Gastrocnemius medialis (tissue), 4 donors: ENCODE data around the gene ZNF689. TPM values are rescaled to one million over a fixed set of nuclear protein-coding genes. Genes with fewer than 3 reads are reported as not detected.

Source experiments
- ATAC-seq, 2 donors: fragments of 150-250 bp; one replicate each; pipeline ENCODE4 v1.9.1; 2016
- DNase-seq, 2 donors: peaks; one replicate each; pipeline ENCODE4 v3.0.0-alpha.2; 2019
- H3K27ac ChIP-seq, 4 donors: fragments of 200-600 bp; sonication (generic); 1 replicate in 1 of 4; 2 replicates in 3 of 4; pipeline ENCODE4 v1.5.1; 2016 to 2018; ENCODE audit warnings: mild to moderate bottlenecking in 2 of 4, moderate library complexity in 1 of 4
- H3K27me3 ChIP-seq, 3 donors: fragments of 200-600 bp; sonication (generic) in 2 of 3; 1 replicate in 1 of 3; 2 replicates in 2 of 3; pipeline versions ENCODE4 v1.5.1 to v1.6.0; 2016 to 2019; ENCODE audit warnings: mild to moderate bottlenecking in 1 of 3, moderate library complexity in 1 of 3
- H3K36me3 ChIP-seq, 2 donors: fragments of 200-600 bp; sonication (generic) in 1 of 2; one replicate each; pipeline ENCODE4 v1.5.1; 2017 to 2018
- H3K4me1 ChIP-seq, 2 donors: fragments of 200-600 bp; sonication (generic) in 1 of 2; one replicate each; pipeline ENCODE4 v1.5.1; 2016 to 2017; ENCODE audit warnings: mild to moderate bottlenecking in 2 of 2
- H3K4me3 ChIP-seq, 4 donors: fragments of 200-600 bp; sonication (generic) in 3 of 4; 1 replicate in 1 of 4; 2 replicates in 3 of 4; pipeline ENCODE4 v1.5.1; 2016 to 2019; ENCODE audit warnings: mild to moderate bottlenecking in 2 of 4
- H3K9me3 ChIP-seq, 3 donors: fragments of 200-600 bp; sonication (generic) in 2 of 3; 1 replicate in 1 of 3; 2 replicates in 2 of 3; pipeline ENCODE4 v1.5.1; 2016 to 2019
- CTCF ChIP-seq, 5 experiments: fragments of 450-650 bp in 3 of 5; fragments of 200-600 bp in 2 of 5; sonication (generic) in 2 of 5; IDR thresholded peaks in 4 of 5; conservative IDR thresholded peaks in 1 of 5; 1 replicate in 4 of 5; 2 replicates in 1 of 5; pipeline ENCODE4 v1.5.1; 2016 to 2019; ENCODE audit warnings: antibody characterized with exemption in 5 of 5, mild to moderate bottlenecking in 3 of 5, moderate library complexity in 3 of 5
- POLR2A ChIP-seq, 2 donors: fragments of 450-650 bp; IDR thresholded peaks; one replicate each; pipeline ENCODE4 v1.6.1; 2017; ENCODE audit warnings: antibody characterized with exemption in 2 of 2, mild to moderate bottlenecking in 2 of 2, moderate library complexity in 2 of 2
- in situ Hi-C, 4 donors: fragments of 200-750 bp; cut with MboI; loops; one replicate each; pipeline versions ENCODE4 v1.15.0 to v1.8.0; 2017; ENCODE audit warnings: low sequenced_read_pairs in 4 of 4
- intact Hi-C: fragments of 100-400 bp; cut with DNase I; formaldehyde crosslinking; loops from one replicate; pipeline ENCODE4 v1.15.1; 2023; ENCODE audit warnings: low total_unique reads
- total RNA-seq, 4 donors: library from RNA; depleted of rRNA; stranded (reverse); fragments of >200 nt; gene quantifications; one replicate each; pipeline versions ENCODE4 v1.1.0 to v1.2.3, GENCODE V29; 2016

ZNF689 gene
- total RNA-seq, 4 donors from 2014 or later: 2.9 to 6.3 (median 6.1) TPM

GRCh38 chr16:30585400-30586191 is 24.6 kb downstream of the ZNF689 start, which contains the start of gene ZNF785:
Gene ZNF785, minus strand, starts transcription at chr16:30585697. Its CDS starts 86 bp downstream, at chr16:30585611.
- Histone ChIP-seq H3K4me3 (peak within 1 kb of the TSS; percentile 80 to 93 (median 90)), H3K4me1 (peaks cover 14% of the 10 kb centered on the region in 2 donors), H3K27me3 (no peaks in the 10 kb centered on the region), H3K27ac (peak within 1 kb of the TSS; percentile 90 to 97 (median 94)), H3K9me3 (no peaks in the 10 kb centered on the region), H3K36me3 (peaks cover 0 to 25% of the 10 kb centered on the region in 2 donors)
- DNase-seq (peak; percentile 98 to 99), ATAC-seq (peak; percentile 100)
- in situ Hi-C loops: no loop called here
- intact Hi-C loops: loop anchor here (1.0 to 2.0 kb wide), 8 partner anchors 13 to 65 kb away; partner anchors contain the start of genes PRR14, ZNF689, ZNF764 and ZNF768
- TF ChIP-seq POLR2A (IDR thresholded peaks at IDR 0.05): peak in 1 of 2 donors; percentile 24
- peak in 4 of 5 experiments; percentile 4 to 42 (median 30) for TF ChIP-seq CTCF (IDR thresholded peaks at IDR 0.05 in 4 of 5, conservative IDR thresholded peaks at IDR 0.05 in 1 of 5)

- Histone ChIP-seq H3K27me3 (no peaks in the 10 kb centered on the region), H3K36me3 (peaks cover 0 to 25% of the 10 kb centered on the region in 2 donors), H3K27ac (peak overlapping the region; percentile 90 to 97 (median 94)), H3K4me1 (peaks cover 14% of the 10 kb centered on the region in 2 donors), H3K9me3 (no peaks in the 10 kb centered on the region), H3K4me3 (peak overlapping the region; percentile 80 to 93 (median 90))
- peak in 1 of 2 donors; percentile 8 for ATAC-seq
- DNase-seq: no peak
- no peak for TF ChIP-seq CTCF (IDR thresholded peaks at IDR 0.05 in 4 of 5, conservative IDR thresholded peaks at IDR 0.05 in 1 of 5)
- no peak for TF ChIP-seq POLR2A (IDR thresholded peaks at IDR 0.05)
- in situ Hi-C loops: no loop called here
- intact Hi-C loops: loop anchor here (1.0 to 2.0 kb wide), 8 partner anchors 13 to 66 kb away; partner anchors contain the start of genes PRR14, ZNF689, ZNF764 and ZNF768
These were observed 25.2 kb downstream of the ZNF689 start for GRCh38 chr16:30585022-30585399.

- DNase-seq: no peak
- Histone ChIP-seq H3K27ac (no peak overlapping the region), H3K36me3 (peaks cover 0 to 37% of the 10 kb centered on the region in 2 donors), H3K4me3 (no peak overlapping the region), H3K4me1 (peaks cover 14% of the 10 kb centered on the region in 2 donors), H3K9me3 (no peaks in the 10 kb centered on the region), H3K27me3 (no peaks in the 10 kb centered on the region)
- no peak for TF ChIP-seq CTCF (IDR thresholded peaks at IDR 0.05 in 4 of 5, conservative IDR thresholded peaks at IDR 0.05 in 1 of 5)
- TF ChIP-seq POLR2A (IDR thresholded peaks at IDR 0.05): no peak
- intact Hi-C loops: no loop called here
- no peak for ATAC-seq
- in situ Hi-C loops: no loop called here
These were observed 27.4 kb downstream of the ZNF689 start for GRCh38 chr16:30582611-30583340.

- in situ Hi-C loops (no loop called here), intact Hi-C loops (loop anchor here (1.0 kb wide), 1 partner anchor 9 kb away; no protein-coding TSS in a partner anchor)
- no peak for TF ChIP-seq CTCF (IDR thresholded peaks at IDR 0.05 in 4 of 5, conservative IDR thresholded peaks at IDR 0.05 in 1 of 5)
- TF ChIP-seq POLR2A (IDR thresholded peaks at IDR 0.05): no peak
- Histone ChIP-seq H3K27ac (no peak overlapping the region), H3K36me3 (peaks cover 0 to 37% of the 10 kb centered on the region in 2 donors), H3K9me3 (no peaks in the 10 kb centered on the region), H3K4me1 (peaks cover 14% of the 10 kb centered on the region in 2 donors), H3K4me3 (no peak overlapping the region), H3K27me3 (no peaks in the 10 kb centered on the region)
- ATAC-seq (no peak), DNase-seq (no peak)
These were observed 28.7 kb downstream of the ZNF689 start for GRCh38 chr16:30581457-30581856.
